Erythroblast (primary cell): ENCODE results near the gene PDCD11.

Experiments used
- DNase-seq, 2 experiments: peaks; one replicate each; lab custom pipeline; 2025; lab: John Stamatoyannopoulos, UW
- GATA1 ChIP-seq: IDR thresholded peaks from 2 replicates; pipeline ENCODE4 v1.6.1; 2011; ENCODE audit warnings: low read depth, mild to moderate bottlenecking, control low read depth, low read length, moderate library complexity
- POLR2A ChIP-seq: IDR thresholded peaks from 2 replicates; pipeline ENCODE4 v1.6.1; 2011; ENCODE audit warnings: mild to moderate bottlenecking, low read length

The PDCD11 gene

DNA sequence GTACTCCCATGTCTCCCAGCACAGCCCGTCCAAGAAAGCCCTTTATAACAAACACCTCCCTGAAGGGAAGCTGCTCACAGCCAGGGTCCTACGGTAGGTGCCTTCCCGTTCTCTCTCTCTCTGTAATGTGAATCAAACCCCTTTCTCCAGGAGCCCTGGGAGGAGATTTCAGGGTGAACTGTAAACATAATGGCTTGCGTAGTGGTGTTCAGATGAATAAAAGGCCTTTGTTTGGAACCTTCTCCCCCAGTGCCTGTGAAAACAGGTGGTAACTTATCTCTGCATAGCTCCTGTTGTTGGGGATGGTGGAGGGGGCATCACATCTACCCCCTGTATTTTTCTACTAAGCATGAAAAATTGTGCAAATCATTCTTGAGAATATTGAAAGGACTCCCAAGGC lies 43.4 kb downstream of the PDCD11 start:
- DNase-seq, result no peak
- no peak for TF ChIP-seq GATA1
- TF ChIP-seq POLR2A, result no peak

- no peak for TF ChIP-seq GATA1
- no peak for TF ChIP-seq POLR2A
- no peak for DNase-seq
These were observed 44.0 kb downstream of the PDCD11 start for GRCh38 chr10:103440416-103440815.

GRCh38 chr10:103441206-103441605 lies 44.8 kb downstream of the PDCD11 start:
- DNase-seq, result no peak
- TF ChIP-seq POLR2A (no peak), GATA1 (no peak)

DNA sequence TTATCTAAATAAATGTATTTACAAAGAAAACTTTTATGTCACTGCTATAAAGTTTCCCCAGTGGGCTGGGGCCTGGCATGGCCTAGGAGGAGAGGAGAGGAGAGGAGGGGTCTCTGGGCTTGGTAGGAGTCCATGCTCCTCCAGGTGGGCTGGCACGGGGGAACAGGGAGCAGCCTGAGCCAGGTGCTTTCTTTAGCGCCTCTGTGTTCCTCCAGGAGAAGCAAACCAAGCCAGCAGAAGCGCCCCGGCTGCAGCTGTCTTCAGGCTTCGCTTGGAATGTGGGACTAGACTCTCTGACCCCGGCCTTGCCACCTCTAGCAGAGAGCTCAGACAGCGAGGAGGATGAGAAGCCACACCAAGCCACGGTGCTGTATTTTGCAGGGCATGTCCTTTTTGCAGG lies 45.2 kb downstream of the PDCD11 start:
- no peak for TF ChIP-seq GATA1
- no peak for TF ChIP-seq POLR2A
- no peak for DNase-seq

DNA sequence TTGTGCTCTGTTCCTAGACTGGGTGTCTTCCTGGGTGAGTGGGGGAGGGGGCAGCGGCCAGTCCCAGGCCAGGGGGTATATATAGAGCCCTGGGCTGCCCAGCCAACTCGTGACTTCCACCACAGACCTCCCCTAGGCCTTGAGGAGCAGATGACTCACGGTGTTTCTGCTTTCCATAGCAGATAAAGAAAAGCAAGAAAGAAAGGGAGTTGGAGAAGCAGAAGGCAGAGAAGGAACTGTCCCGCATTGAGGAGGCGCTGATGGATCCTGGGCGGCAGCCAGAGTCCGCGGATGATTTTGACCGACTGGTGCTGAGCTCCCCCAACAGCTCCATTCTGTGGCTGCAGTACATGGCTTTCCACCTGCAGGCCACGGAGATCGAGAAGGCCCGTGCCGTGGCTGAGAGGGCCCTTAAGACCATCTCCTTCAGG lies 45.6 kb downstream of the PDCD11 start:
- TF ChIP-seq GATA1, result no peak
- no peak for TF ChIP-seq POLR2A
- DNase-seq, result no peak

- no peak for DNase-seq
- TF ChIP-seq GATA1 (no peak), POLR2A (no peak)
These were observed 47.2 kb downstream of the PDCD11 start for GRCh38 chr10:103443475-103444185.

DNA sequence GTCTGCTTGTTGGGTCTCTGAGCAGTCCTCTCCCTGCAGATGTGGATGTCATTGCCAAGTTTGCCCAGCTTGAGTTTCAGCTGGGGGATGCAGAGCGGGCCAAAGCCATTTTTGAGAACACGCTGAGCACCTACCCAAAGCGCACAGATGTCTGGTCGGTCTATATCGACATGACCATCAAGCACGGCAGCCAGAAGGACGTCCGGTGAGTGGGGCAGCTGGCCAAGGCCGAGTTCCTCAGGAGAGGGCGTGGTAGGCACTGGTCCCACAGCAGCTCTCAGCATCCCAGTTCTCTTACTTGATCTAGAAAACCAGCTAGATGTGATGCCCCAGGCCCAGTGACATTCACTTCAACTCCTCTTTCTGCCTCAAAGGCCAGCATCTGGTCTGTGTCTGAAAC lies 48.1 kb downstream of the PDCD11 start:
- no peak for DNase-seq
- TF ChIP-seq GATA1 (no peak), POLR2A (no peak)

DNA sequence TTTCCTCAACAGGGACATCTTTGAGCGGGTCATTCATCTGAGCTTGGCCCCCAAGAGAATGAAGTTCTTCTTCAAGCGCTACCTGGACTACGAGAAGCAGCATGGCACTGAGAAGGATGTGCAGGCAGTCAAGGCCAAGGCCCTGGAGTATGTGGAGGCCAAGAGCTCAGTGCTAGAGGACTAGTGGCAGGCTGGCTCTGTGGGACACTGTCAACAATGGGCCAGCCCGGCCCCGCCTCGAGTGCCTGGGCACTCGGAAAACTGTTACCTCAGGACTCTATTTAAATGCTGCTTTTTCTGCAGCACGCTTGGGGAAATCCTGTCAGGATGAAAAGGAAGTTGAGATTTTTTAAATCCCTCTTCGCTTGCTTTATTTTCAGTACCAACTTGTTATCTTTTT lies 48.9 kb downstream of the PDCD11 start:
- TF ChIP-seq POLR2A (no peak), GATA1 (no peak)

GRCh38 chr10:103445767-103446567 lies 49.5 kb downstream of the PDCD11 start:
- no peak for TF ChIP-seq POLR2A
- no peak for TF ChIP-seq GATA1
- no peak for DNase-seq

More for the DNA sequence above, 48.9 kb downstream of the PDCD11 start:
- no peak for DNase-seq

GRCh38 chr10:103447187-103447586 lies 50.8 kb downstream of the PDCD11 start:
- TF ChIP-seq POLR2A, result no peak
- no peak for TF ChIP-seq GATA1
- no peak for DNase-seq

DNA sequence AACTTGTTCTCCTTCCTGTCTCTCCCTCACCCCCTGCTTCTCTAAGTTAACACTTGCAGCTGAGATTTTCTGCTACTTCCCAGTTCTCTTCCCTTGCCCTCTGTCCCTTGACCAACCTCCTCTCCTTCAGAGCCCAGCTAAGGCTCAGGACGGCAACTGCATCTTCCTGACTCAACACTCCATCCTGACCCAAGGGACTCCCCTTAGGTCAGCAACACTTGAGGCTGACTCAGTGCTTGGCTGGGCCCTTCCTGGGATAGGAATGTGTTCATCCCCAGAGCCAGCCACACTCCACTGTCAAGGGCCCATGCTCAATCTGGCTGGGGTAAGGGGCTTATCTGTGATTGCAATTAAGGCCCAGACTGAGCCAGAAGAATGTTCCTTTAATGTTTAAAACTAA lies 52.3 kb downstream of the PDCD11 start:
- no peak for TF ChIP-seq GATA1
- no peak for TF ChIP-seq POLR2A
- DNase-seq, result no peak

- DNase-seq, result no peak
- TF ChIP-seq POLR2A (no peak), GATA1 (no peak)
These were observed 53.0 kb downstream of the PDCD11 start for GRCh38 chr10:103449208-103450144.

DNA sequence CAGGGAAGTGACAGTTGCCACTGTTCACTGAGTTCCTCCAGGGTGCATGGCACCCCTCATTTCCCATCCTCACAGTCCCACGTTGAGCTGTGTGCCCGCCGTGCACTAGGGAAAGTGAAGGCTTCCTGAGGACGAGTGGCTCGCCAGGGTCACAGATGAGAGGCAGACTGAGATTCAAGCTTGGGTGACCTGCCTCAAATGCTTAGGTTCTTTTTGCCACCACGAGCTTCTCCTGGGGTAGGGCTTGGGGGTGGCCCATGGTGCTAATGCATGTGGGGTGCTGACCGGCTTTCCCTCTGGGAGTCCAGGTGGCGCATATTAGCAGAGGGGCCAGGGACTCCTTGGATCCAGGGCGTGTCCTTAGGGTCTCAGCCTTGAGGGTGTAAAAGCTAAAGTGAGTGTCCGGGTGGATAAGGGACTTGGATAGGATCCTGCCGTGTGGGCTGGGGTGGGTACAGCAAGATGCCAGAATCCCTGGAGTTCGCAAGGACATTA lies 53.8 kb downstream of the PDCD11 start:
- DNase-seq, result no peak
- TF ChIP-seq GATA1 (no peak), POLR2A (no peak)
